CD4-positive, alpha-beta T cell treated with Interleukin-21 for 1 hour (primary cell): ENCODE measurements around the gene SLAMF8.
A peak's percentile ranks its signal among the peaks of the same experiment; 100 is the strongest.

Experiments
- DNase-seq: peaks from one replicate; pipeline ENCODE4 v3.0.0-alpha.2; 2020

SLAMF8 gene

DNA sequence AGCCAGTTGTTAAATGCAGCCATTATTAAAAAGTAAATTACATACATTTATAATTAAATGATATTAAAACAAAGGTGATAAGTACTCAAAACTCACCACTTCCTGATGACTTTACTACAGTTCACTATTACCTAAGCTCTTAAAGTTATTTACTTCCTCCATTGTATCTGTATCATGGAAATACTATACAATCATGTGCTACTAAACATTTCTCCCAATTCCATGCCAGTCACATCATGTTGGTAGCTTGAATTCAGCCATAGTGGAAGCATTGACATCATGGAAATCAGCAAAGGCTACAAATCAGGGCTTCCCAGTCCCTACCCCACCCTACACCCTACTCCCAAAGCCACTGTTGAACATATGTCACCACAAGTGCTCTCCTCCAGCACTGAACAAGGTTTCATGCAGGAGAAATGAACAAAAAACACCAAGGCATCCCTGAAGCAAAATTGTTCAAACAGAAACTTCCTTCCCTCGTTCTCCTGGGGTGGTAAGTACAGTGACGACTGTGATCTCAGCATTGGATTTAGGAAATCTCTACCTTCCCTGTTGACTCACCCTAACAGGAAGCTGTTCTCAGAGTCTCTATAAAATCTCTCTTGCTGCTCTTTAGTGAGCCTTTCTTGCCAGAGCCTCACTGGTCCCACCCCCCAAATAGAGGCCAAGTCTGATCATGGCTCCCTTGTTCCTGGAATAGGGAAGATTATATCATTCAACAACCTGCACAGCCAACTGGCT lies 23.1 kb downstream of the SLAMF8 start:
- DNase-seq, result no peak

DNA sequence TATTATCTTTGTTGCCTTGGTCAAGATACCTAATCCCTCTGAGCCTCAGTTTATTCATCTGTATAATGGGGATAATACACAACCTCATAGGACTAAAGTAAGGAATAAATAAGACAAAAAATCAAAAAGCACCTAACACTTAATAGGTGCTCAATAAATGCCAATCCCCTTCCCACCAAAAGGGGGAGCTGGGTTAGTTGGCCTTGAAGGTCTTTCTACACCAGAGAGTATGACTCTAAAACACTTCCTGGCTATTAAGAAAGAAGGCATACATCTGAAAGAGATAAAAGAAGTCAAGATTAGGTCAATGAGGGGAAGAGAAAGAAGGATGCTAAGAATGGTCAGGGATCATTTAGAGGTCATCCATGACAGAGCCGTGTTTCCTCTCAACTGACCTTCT lies 24.7 kb downstream of the SLAMF8 start:
- DNase-seq, result no peak

DNA sequence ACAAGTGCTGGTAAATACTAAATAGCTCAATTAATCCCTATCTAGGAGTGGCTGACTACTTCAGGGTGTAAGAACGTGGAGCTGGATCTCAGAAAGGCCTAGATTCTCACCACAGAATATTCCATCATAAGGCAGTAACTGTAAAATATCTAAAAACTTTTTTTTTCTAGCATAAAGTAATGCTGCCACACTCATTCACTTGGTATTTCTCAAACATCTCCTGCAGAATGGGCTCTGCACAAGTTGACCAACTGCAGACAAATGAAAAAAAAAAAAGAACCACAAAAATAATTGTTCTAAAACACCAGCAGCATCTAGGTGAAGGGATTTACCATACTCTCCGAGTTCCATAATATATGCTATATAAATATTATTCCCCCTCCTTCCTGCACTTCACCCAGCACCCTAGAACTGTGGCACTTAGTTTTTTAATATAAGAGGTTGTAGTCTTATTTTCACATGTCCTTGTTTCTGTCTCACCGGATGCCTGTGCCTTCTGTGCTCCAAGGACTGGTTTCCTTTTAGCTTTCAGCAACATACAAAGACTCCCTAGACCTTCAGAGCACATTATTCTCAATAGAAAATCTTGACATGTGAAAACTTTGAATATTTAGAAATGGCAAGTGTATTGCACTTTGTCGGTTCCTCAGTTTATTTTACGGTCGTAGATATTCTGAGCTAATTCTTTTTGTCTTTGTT lies 26.9 kb downstream of the SLAMF8 start:
- no peak for DNase-seq

DNA sequence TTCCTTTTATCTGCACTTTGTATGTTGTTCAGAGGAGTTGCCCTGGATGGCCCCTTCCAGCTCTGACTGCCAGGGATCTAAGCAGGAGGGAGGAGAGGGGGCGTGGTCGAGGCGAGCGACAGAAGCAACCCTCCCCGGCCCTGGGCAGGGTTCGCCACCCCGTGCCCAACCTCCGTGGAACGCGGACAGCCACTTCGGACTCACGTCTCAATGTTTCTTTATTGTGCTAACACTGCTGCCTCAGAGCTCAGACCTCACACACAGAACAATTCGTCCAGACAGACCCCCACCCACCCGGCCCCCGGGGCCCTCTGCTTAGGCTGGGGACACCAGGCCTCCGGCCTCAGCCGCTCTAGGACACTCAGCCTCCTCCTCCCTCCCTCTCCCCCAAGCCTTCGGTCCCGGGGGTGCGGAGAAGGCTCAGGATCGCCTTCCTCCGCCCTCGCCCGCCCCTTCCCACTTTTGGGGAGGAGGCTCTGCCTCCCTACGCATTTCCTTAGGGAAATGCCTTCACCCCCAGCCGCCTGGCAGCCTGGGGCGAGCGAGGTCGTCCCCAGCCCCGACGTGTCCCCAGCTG lies 27.5 kb downstream of the SLAMF8 start:
- DNase-seq, result no peak

DNA sequence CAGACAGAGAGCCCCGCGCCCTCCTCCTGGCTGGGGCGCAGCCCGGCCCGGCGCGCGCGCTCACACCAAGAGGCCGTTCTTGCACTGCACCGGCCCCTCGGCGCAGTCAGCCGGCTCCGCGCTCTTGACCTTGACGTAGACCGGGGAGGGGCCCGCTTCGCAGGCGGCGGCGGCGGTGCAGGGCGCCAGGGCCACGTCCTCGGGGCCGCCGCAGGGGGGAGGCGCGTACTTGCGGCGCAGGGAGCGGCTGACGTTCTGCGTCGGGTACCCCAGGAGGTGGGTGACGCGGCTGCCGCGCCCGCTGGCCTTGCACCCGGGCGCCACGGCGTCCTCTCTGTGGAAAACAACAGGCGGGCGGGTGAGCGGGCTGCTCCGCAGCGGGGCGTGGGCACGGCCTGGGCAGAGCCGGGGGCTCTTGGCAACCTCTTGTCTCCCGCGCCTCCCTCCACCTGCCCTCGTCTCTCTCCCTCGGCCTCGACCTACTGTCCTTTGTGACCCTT lies 28.1 kb downstream of the SLAMF8 start:
- peak; percentile 79 for DNase-seq

DNA sequence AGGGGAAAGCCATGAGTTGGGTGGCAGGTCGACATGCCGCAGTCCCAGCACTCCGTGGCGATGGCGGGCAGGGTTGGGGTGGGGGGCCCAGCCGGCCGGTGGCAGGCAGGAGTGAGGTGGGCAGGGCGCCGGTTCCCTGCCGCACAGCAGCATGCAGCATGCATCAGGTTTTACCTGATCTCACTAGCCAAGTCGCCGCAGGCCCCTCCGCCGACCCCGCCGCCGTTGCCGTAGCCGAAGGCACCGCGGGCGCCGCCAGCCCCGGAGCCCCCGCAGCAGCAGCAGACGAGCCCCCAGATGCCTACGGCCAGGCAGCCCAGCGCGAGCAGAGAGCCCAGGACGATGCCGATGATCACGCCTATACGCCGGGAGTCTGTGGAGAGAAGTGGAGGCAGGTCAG lies 29.0 kb downstream of the SLAMF8 start:
- no peak for DNase-seq

DNA sequence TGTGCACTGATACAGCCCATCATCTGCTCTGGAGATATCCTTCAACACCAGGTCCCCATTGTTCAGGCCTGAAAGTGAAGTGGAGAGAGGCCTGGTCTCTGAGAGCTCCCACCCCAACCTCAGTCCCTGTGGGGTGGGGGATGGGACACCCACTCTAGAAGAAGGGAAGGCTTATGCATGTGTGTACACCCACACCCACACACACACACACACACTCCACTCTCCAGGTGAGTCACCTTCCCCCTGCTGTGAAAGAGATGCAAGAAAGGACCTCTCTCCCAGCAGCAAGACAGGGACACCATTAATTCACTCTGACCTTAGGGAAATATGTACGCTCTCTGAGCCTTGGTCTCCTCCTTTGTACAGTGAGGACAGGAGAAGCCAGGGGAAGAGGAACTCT lies 29.9 kb downstream of the SLAMF8 start:
- DNase-seq, result no peak

DNA sequence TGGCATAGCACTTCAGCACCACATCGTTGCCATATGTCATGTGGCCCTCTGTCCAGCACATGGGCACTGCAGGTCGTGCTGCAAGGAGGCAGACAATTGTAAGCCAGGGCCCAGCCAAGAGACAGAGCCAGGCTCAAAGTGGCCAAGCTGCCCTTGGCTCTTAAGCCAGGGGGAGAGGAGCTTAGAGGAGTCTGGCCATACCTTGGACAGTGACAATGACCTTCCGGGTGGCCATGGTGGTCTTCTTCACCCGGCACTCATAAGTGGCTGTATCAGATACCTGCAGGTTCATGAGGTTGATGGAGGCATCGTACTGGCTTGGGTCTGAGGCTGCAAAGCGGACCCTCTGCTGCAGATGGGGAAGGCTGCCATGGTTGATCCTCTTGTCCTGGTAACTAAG lies 31.2 kb downstream of the SLAMF8 start:
- DNase-seq, result no peak

DNA sequence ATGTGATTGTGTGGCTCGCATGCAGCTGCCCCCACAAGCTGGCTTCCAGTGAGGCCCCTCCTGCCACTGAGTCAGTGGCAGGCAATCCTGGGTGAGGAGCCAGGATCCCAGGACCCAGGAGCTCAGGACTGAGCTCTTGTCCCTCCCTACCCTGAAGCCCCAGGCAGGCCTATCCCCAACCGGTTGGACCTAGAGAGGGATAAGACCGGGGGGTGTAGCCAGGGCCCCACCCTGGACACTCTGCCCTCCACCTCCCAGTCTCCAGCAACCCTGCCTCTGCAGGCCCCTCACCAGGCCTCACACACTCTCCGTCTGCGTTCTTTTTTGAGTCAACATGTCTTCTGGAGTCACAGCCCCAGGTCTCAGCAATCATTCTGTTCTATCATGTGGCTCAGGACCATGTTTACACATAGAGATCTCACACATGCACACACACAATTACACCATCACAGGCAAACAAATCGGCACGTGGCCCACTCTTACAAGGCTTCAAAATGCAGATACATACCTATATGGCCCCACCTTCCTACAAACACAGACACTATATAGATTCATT lies 33.2 kb downstream of the SLAMF8 start:
- DNase-seq, result no peak

DNA sequence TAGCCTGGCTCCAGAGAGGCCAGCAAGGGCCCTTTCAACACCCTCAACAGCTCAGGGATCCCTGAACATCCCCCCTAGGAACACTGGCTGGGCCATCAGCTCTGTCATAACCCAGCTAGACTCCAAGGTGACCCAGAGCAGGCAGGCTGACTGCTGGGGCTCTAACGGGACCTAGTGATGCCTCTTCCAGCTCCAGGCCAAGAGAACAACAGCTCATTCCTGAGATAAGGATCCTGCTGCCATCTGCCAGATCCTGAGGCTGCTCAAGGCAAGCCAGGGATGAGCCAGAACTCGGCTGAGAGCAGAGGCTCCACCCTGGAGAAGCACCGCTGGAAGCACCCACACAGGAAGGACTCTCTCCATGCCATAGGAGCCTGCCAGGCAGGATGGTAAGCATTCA lies 33.8 kb downstream of the SLAMF8 start:
- DNase-seq, result no peak

DNA sequence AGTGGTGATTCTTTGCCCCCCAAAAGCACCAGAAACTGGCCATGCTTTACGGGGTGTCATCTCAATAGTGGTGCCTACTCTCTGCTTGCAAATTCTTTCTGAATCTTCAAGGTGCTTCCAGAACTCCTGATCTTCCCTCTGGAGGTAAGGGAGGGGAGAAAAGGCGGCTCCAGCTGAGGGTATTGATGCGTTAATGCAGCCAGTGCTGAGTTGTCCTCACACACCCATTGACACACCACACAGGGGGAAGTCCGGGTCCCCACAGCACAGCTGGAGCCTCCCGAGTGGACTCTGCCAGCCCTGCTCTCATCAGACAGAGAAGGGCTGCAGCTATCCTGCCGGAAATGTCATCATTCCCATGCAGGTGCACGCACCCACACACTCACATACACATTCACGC lies 34.5 kb downstream of the SLAMF8 start:
- DNase-seq, result no peak

DNA sequence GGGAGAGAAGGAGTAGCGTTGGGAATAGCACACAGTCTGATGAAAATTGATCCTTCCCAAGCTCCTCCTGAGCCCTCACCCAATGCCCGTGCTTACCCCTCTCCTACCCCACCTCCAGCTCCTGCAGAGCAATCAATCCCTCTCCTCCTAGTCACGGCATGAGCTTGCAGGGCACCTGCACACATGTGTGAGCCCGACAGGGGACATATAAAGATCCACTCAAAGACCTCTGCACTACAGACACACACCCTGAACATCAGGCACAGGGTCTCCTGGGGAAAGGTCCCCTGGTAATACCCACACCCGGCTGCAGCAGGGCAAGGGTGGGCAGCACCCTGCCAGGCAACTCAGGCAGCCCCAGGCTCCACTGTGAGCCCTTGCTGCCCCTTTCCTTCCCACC lies 35.4 kb downstream of the SLAMF8 start:
- no peak for DNase-seq

DNA sequence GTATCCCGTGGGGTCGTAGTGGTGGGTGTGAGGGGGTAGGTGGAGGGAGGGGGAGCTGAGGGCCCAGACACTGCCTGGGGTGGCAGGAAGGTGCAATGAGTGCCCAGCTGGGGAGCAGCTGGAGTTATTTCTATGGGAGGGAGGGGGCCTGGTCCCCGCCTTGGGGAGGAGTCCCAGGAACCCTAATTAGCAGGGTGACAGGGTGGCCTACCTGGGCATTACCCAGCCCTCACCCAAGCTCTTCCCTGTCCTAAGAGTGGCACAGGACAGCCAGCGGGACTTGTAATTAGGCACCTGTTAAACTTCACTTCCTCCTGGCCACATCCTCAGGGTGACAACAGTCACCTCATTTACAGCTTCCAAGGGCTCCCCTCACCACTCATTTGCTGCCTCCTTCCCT lies 35.9 kb downstream of the SLAMF8 start, which contains the start of gene VSIG8:
Gene VSIG8 (minus strand): TSS at position 101 of the 400 bp plus-strand sequence. CDS start 136 bp downstream, outside the sequence.
- DNase-seq, result no peak

DNA sequence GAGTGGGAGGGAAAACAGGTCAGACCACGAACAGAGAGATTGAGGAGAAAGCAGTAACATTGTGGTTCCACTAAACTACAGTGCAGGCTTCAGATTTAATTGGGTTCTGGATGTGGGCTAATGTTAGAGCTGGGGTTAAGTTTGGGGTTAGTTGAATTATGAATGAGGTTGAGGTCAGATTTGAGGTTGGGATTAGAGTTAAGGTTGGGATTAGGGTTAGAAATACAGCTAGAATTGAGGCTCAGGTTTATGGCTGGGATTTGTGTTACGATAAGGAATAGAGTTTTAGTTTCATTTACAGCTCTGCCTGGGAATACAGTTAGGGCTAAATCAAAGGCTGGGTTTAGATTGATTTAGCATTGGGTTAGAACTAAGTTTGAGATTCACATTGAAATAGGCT lies 37.6 kb downstream of the SLAMF8 start:
- no peak for DNase-seq

DNA sequence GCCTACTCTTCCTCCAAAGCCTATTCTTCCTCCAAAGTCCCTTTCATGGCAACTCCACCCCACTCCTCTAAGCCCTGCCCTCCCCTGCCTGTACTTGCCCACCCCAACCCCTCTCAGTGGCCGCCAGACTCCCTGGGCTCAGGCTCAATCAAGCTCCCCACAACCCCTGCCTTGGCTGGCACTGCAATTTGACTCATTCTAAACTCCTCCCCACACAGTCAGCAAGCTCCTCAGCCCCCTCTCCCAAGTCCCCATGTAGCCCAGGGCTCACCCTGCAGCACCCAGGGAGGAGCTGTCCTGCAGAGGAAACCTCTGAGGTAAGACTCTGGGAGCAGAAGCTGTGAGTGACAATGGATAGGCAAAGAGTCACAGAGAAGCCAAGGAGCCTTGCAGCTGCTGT lies 39.4 kb downstream of the SLAMF8 start:
- DNase-seq, result no peak

DNA sequence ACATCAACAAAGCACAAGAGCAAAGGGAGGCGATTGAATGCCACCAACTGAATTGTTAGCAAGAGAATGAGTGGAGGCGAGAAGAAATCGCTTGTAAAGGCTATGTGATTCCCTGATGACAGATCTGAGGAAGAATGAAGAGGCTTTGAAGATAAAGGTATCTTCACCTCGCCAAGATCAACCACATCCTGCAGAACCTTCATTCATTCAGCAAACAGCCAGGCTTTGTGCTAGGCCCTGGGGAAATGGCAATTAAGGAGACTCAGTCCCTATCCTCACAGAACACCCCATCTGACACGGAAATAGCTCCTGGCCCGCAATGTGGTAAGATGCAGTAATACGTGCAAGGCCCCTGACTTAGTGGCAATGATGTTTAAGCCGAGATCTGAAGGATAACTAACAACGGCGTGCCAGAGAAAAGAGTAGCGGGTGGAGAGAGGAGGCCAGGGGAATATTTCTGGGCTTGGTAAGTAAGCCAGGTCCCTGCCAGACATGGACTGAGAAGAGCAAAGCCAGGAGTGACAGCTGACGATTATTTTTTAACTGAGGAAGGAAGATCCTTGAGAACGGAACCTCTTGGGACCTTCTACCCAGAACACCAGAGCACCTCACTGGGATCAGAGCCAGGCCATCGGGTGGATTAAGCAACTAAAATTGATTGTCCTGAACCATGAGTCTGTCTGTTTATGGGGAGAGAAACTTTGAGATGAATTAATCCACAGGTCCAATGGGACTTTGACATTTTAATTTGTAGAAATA lies 40.4 kb downstream of the SLAMF8 start:
- DNase-seq, result no peak

DNA sequence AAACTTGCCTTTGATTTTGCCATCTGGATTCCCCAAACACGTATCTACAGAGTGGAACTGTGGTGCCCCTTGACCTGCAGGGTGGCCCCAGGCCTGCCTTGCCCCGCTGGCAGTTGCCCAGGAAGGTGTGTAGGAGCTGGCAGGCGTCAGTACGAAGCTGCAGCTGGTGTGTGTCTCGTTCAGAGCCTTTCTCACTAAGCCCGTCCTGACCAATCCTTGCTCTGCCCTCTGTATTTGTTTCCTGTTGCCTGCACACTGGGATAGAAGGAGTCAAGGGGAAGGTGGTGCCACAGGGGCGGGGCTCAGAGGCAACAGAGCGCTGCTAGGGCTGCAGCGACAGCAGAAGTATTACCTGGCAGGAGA lies 41.0 kb downstream of the SLAMF8 start:
- no peak for DNase-seq

DNA sequence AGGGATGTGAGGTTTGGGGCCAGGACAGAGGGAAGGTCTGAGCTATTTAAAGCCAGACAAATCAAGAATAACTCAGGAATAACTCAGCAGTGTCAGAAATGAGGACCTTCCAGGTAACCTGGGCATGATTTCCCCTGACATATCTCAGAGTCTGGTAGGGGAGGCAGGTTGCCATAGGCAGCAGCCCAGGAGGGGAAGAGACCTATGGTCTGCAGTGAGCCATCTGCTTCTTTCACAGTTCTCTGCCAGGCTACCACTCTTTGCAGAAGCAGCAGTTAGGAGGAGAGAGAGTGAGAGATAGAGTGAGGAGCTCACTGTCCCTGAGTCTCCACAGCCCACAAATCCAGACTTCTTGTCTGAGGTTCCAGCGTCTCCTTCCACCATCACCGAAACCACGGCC lies 42.1 kb downstream of the SLAMF8 start:
- DNase-seq, result no peak

DNA sequence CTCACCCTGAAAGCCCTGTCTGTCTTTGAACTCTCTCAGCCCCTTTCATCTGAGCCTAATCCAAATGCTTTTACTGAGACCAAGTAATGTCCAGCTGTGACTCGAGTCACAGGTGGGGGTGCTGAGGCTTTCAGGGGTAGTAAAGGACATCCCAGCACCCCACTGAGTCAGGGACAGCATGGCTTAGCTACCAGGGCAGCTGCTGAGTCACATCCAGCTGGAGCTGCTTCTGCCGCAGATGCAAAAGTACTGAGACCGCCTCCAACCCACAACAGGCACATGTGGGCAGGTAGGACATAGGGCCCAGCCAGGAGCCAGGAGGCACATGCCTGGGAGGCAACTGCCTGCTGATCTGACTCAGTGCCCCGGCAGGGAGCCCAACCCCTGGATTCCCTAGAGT lies 42.5 kb downstream of the SLAMF8 start:
- DNase-seq, result no peak

DNA sequence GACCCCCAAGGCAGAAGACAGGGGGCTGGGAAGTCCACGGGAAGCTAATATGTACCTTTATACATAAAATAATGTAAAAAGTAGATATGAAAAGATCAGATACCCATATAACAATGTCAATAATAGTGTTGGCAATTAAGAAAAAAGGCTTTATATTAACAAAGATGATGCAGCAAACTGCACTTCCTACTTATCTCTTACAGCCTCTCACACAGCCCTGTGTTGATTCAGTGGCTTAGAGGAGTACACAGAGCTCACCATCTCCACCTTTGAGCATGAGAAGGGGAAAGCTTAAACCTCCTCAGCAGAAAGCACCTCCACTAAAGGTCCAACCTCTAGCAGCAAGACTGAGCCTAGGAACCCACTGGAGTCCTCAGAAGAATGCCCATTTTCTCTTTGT lies 42.9 kb downstream of the SLAMF8 start:
- no peak for DNase-seq

DNA sequence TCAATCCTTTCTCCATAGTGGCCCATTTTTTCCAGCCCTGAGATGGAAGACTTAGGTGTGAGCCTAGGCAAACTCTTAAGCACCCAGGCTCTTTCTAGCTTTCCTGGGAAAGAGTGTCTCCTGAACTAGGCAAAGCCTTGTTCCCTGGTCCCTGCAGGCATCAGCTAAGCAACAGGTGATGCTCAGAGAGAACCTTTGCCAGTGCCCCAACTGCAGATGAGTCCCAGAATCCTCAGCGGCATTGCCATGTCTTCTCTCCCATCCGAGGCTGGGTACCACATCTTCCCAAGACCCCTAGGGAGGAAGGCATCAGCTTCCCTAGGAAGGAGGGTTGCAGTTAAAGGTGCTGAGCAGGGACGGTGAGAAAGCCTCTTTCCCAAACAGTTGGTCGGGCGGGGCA lies 44.0 kb downstream of the SLAMF8 start:
- DNase-seq, result no peak

DNA sequence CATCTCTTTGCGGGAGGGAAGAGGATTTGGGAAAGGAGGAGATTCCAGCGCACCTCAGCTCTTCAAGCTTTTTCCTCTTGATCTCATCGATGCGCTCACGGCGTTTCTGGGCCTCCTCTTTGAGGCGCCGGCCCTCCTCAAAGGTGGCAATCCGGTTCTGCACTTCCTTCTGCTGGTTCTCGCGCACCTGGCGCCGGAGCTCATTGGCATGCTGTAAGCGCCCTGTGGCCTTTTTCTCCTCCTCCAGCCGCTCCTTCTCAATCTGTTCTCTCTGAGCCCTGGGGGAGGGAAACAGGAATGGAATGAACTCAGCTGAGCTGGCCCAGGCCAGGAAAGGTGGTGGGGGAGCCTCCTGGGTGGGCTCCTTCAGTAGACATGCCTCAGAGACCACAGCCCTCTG lies 46.2 kb downstream of the SLAMF8 start:
- no peak for DNase-seq

DNA sequence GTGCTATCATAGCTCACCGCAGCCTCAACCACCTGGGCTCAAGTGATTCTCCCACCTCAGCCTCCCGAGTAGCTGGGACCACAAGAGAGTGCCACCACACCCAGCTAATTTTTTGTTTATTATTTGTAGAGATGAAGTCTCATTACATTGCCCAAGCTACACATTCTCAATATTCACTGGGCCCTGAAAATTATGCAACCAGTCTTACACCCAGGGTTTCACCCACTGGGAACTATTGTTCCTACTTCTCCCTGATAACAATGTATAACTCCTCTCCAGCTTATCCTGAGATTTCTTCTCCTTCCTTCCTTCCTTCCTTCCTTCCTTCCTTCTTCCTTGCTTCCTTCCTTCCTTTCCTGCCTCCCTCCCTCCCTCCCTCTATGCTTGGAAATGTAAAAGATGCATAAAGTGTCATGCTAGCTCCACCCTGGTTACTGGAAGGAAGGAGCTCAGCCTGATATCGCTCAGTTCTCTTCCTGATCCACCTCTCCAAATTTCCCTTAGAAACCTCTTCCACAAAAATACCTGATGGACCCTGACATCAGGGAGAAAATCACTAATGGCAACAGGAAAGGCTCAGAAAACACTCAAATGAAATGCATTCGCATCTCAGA lies 47.0 kb downstream of the SLAMF8 start:
- no peak for DNase-seq
